GM21528 (cell line): Measurements from ENCODE around the gene PICK1.
"Not testable (repeated sequence)": the region's sequence is repeated elsewhere in the genome, so short reads cannot be mapped to it uniquely, and the experiment has no call there.

Experiments used
- ATAC-seq: cut with Tn5 transposase; IDR thresholded peaks from one replicate; pipeline ENCODE4 v1.9.1; 2021; ENCODE audit warnings: mild to moderate bottlenecking, moderate library complexity; ENCODE audit not compliant: unreplicated experiment, low FRiP score

PICK1 gene

DNA sequence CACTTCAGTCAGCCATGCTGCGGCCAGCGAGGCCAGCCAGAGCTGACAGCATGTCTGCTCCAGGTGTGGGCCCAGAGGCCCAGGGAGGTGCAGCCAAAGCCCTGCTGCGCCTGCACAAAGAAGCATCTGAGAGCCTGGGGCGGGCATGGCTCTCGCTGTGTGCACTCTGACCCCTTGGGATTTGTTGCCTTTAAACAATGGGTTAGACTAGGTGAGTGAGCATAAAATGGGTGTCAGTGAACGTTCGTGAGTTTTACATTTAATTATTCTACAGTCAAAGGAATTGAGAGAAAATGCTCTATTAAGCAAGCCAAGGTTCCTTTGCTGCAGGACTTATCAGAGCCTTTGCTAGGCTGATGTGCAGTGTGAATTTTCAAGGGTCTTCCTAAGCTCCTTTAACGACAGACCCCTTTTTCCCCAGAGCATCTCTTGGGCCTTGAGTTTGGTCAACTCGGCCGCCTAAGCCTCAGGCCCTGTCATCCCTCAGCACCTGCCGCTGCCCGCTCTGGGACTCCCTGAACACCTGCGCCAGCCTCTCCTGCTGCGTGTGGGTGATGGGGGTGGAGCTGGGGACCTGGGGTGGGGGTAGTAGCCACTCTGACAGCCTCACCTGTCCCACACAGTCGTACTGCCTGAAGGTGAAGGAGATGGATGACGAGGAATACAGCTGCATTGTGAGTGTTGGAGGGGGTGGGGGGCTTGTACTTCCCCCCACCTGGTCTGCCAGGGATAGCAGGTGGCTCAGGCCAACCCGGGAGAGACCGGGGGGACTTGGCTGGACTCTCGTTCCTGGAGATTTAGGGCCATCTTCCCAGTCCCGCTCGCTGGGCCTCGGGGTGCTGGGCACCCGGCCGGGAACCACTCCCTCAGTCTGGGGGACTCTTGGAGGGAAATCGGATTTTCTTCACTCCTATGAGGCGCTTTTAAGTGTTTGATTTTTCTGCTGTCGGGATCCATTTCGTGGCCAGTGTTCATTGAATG lies 16.2 kb downstream of the PICK1 start:
- ATAC-seq, result no peak

GRCh38 chr22:38074181-38075104 lies 17.2 kb downstream of the PICK1 start:
- no peak for ATAC-seq

DNA sequence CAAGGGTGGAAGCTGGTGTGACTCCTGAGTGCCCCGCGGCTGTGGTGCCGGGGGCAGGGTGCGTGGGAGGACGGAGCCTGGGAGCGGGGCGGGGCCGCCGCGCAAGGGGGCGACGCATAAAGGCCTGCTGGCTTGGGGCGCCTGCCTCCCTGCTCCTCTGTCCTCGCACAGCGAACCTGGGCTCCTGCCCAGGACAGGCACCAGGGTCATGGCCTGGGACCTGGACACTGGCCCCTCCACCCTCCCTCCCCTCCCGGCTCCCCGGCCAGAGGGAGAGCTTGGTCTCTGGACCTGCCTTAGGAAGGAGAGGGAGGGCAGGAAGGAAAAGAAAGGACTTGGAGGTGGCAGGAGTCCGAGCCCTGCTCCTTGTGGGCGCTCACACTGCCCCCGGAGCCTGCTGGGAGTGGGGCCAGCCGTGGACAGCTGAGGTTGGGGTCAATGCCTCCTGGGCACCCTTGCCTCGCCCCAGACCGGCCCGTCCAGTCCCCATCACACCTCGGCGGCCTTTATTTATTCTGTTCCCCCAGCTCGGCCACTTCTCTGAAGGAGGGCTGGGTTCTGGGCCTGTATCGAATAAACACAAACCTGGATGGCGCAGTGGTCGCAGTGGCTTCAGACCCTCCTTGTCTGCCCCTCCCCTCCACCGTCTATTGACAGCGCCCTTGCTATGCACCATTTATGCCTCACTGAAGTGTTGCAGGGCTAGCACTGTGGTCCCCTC lies 18.1 kb downstream of the PICK1 start:
- no peak for ATAC-seq

DNA sequence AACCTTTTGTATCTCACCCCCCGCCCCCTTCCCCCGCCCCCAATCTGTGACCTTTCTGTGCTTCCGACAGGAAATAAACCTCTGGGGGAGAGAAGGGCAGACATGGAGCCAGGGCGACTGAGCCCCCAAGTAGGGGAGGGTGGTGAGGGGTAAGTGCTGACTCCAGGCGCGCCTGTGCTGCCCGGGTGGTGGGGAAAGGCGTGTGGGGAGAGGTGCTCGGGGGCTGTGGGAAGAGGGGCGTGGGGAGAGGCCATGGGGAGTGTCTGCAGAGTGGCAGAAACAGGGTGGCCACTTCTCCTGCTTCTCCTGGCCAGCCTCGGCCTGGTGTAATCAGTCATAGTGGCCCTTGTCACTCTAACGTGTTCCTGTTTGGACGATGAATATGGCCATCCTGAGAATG lies 18.8 kb downstream of the PICK1 start:
- no peak for ATAC-seq

GRCh38 chr22:38077096-38077495 lies 19.9 kb downstream of the PICK1 start:
- ATAC-seq, result no peak

GRCh38 chr22:38077595-38077994 lies 20.4 kb downstream of the PICK1 start:
- ATAC-seq, result no peak

GRCh38 chr22:38078046-38078840 lies 21.0 kb downstream of the PICK1 start:
- no peak for ATAC-seq

- not testable (repeated sequence) for ATAC-seq
Measured at GRCh38 chr22:38079208-38079607, 22.0 kb downstream of the PICK1 start.

- no peak for ATAC-seq
Measured at GRCh38 chr22:38079804-38080203, 22.6 kb downstream of the PICK1 start.

- ATAC-seq, result no peak
Measured at GRCh38 chr22:38080474-38080849, 23.3 kb downstream of the PICK1 start.

- ATAC-seq, result no peak
Measured at GRCh38 chr22:38080850-38081635, 23.8 kb downstream of the PICK1 start.

DNA sequence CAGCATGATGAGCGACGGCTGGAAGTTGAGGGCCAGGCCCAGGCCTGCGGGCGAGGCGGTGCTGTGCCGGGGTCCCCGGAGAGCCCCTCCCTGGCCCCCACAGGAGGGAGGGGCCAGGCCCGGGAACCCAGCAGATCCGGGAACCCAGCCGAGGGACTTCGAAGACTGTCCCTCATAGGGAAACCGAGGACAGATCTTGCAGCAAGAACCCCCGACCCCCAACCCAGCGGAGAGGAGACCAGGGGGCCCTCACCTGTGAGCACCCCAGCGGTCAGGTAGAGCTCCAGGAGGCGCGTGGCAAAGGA lies 24.4 kb downstream of the PICK1 start:
- no peak for ATAC-seq

DNA sequence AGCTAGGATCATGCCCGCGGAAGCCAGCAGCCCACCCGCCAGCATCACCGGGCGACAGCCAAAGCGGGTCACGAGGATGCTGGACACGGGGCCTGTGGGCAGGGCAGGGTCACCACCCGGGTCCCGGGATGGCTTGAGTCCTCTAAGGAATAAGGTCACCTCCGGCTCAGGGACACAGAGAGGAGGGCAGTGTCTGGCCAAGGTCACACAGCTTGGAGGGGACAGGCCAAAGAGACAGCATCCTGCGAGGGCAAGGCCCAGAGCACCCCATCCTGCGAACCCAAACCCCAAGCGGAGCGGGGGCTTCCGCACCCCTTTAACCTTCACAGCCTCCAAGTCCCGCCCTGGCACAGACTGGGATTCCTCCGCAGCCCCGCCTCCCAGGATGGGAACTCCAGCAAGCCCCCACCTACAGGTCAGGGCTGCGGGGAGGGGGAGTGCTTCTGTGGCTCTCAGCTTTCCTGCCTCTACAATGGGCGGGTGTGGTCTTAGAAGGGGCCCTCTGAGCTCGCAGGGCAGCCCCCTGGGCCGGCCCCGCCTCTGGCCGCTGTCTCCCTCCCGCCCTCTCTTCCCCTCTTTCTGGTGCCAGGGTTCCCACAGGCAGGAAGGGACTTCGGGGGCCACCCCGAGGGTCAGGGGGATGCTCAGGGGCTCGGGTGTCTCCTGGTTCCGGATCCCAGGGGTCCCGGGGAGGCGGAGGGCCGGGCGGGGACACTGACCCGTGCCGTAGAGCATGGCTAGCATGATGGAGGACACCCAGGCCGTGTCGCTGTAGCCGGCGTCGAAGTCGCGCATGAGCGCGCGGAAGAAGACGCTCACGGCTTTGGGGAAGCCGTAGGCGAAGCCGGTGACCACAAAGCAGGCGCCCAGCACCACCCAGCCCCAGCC lies 25.0 kb downstream of the PICK1 start:
- ATAC-seq, result no peak

DNA sequence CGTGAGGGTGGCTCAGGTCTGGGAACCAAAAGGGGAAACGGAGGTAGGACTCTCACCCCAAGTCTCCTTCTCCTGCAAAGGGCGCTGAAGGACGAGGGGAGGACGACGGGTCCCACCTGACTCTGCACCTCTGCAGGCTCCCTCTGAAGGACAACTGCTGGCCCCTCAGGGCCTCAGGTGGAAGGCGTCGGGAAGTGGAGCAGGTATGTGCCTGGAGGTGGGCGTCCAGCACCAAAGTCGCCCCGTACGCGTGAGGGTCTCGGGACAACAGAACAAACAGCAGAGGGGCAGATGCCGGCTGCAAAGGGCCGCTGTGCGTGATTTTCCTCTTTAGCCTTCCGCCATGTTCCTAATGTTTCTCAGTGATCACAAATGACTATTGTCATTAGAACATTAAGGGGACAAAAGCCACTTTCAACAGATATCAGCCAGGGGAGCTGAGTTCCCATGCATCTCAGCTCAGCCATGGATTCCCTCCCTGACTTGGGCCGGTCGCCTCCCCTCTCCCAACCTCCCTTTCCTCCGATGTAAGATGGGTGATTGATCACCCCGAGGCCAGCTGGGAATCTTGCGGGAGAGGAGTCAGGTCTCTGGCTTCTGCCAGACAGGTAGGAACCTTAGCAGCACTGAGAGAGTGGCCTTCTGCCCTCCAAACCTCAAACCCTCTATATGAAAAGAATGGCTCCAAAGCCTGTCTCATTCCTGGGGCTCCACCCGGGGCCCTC lies 25.9 kb downstream of the PICK1 start:
- ATAC-seq, result no peak

GRCh38 chr22:38083931-38084631 lies 26.9 kb downstream of the PICK1 start, which contains the start of gene SLC16A8:
TSS of gene SLC16A8 (minus strand) at chr22:38084184. CDS start at chr22:38082873, 1,311 bp downstream.
- ATAC-seq, result no peak

DNA sequence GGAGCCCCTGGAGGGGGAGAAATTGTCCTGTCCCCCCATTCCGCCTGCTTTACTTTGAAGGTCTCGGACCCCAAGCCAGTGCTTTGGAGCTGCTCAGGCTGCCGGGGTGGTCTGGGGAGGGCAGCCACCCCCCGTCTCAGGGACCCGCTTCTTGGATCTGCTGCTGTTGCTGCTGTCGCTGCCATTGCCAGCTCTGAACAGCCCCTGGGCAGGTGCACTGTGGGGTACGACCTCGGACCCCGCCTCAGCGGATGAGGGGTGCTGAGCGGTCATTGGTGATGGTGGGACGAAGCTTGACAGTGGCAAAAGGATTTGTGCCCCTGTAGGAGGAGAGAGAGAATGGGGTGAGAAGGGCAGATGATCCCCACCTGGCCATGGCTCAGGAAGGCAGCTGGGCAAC lies 27.9 kb downstream of the PICK1 start:
- ATAC-seq, result no peak

GRCh38 chr22:38085501-38085900 lies 28.3 kb downstream of the PICK1 start:
- no peak for ATAC-seq
